HG03575 (cell line): ENCODE measurements around the gene RNPS1.
"Not testable (repeated sequence)": the region's sequence is repeated elsewhere in the genome, so short reads cannot be mapped to it uniquely, and the experiment has no call there.

Experiments used
- ATAC-seq: cut with Tn5 transposase; IDR thresholded peaks from one replicate; pipeline ENCODE4 v1.9.1; 2021; ENCODE audit not compliant: unreplicated experiment, insufficient number of reproducible peaks, low FRiP score; ENCODE audit errors: extremely low read depth

RNPS1 gene

GRCh38 chr16:2284001-2284770 is 16.3 kb upstream of the RNPS1 start:
- no peak for ATAC-seq

GRCh38 chr16:2282866-2283555 is 15.1 kb upstream of the RNPS1 start:
- no peak for ATAC-seq

- ATAC-seq, result no peak
Measured at GRCh38 chr16:2282262-2282661, 14.3 kb upstream of the RNPS1 start.

- no peak for ATAC-seq
Measured at GRCh38 chr16:2280981-2281542, 13.1 kb upstream of the RNPS1 start.

GRCh38 chr16:2280461-2280860 is 12.5 kb upstream of the RNPS1 start:
- ATAC-seq, result no peak

- no peak for ATAC-seq
Measured at GRCh38 chr16:2278956-2279800, 11.3 kb upstream of the RNPS1 start.

- ATAC-seq, result no peak
Measured at GRCh38 chr16:2278272-2278608, 10.3 kb upstream of the RNPS1 start.

- no peak for ATAC-seq
Measured at GRCh38 chr16:2277466-2278271, 9.7 kb upstream of the RNPS1 start.

- no peak for ATAC-seq
Measured at GRCh38 chr16:2276368-2277195, 8.7 kb upstream of the RNPS1 start.

- ATAC-seq, result no peak
Measured at GRCh38 chr16:2275476-2276367, 7.8 kb upstream of the RNPS1 start.

- ATAC-seq, result no peak
Measured at GRCh38 chr16:2273931-2274330, 6.0 kb upstream of the RNPS1 start.

- no peak for ATAC-seq
Measured at GRCh38 chr16:2273484-2273883, 5.6 kb upstream of the RNPS1 start.

GRCh38 chr16:2271848-2272461 is 4.0 kb upstream of the RNPS1 start:
- no peak for ATAC-seq

GRCh38 chr16:2270588-2271470 is 2.9 kb upstream of the RNPS1 start:
- ATAC-seq, result no peak

- no peak for ATAC-seq
Measured at GRCh38 chr16:2270070-2270462, 2.1 kb upstream of the RNPS1 start.

GRCh38 chr16:2267505-2267912 is 417 bp downstream of the RNPS1 start:
- ATAC-seq, result not testable (repeated sequence)
